Gastrocnemius medialis (tissue), 4 donors: ENCODE data around the gene CNR2.

Experiments
- POLR2A ChIP-seq, 2 donors: fragments of 450-650 bp; IDR thresholded peaks; one replicate each; pipeline ENCODE4 v1.6.1; 2017; ENCODE audit warnings: antibody characterized with exemption in 2 of 2, mild to moderate bottlenecking in 2 of 2, moderate library complexity in 2 of 2
- TF ChIP-seq, protein P1 (sequence below), 5 experiments: fragments of 450-650 bp in 3 of 5; fragments of 200-600 bp in 2 of 5; sonication (generic) in 2 of 5; IDR thresholded peaks in 4 of 5; conservative IDR thresholded peaks in 1 of 5; 1 replicate in 4 of 5; 2 replicates in 1 of 5; pipeline ENCODE4 v1.5.1; 2016 to 2019; ENCODE audit warnings: antibody characterized with exemption in 5 of 5, mild to moderate bottlenecking in 3 of 5, moderate library complexity in 3 of 5

DNA sequence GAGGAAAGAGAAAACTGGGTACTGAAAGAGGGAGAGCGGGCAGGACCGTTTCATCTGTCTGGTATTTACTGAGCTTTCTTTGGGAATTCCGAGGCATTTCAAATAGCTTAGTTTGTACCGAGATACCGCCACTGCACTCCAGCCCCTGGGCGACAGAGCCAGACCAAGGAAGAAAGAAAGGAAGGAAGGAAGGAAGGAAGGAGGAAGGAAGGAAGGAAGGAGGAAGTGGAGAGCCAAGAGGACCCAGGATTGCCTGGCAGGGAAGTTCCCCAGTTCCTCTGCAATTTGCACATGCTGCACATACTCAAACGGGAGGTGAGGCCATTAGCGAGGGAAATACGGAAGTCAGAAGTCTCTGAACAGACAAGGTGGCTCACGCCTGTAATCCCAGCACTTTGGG is 44.1 kb downstream of the CNR2 start:
- TF ChIP-seq POLR2A (IDR thresholded peaks at IDR 0.05) = no peak
- TF ChIP-seq, protein P1, sequence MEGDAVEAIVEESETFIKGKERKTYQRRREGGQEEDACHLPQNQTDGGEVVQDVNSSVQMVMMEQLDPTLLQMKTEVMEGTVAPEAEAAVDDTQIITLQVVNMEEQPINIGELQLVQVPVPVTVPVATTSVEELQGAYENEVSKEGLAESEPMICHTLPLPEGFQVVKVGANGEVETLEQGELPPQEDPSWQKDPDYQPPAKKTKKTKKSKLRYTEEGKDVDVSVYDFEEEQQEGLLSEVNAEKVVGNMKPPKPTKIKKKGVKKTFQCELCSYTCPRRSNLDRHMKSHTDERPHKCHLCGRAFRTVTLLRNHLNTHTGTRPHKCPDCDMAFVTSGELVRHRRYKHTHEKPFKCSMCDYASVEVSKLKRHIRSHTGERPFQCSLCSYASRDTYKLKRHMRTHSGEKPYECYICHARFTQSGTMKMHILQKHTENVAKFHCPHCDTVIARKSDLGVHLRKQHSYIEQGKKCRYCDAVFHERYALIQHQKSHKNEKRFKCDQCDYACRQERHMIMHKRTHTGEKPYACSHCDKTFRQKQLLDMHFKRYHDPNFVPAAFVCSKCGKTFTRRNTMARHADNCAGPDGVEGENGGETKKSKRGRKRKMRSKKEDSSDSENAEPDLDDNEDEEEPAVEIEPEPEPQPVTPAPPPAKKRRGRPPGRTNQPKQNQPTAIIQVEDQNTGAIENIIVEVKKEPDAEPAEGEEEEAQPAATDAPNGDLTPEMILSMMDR (IDR thresholded peaks at IDR 0.05 in 4 of 5, conservative IDR thresholded peaks at IDR 0.05 in 1 of 5) = no peak
